OCI-LY1 (cell line): ENCODE measurements around the gene RGS7.

Source experiments
- H2AFZ ChIP-seq: fragments of 200-600 bp; sonication (generic), shearing (Covaris generic); 2 replicates; pipeline ENCODE4 v1.6.0; 2014; ENCODE audit warnings: antibody characterized with exemption, mild to moderate bottlenecking, low read length
- H3F3A ChIP-seq: fragments of 200-600 bp; sonication (generic), shearing (Covaris generic); 2 replicates; pipeline ENCODE4 v1.6.0; 2014; ENCODE audit warnings: mild to moderate bottlenecking, antibody characterized with exemption, low read length, moderate library complexity; ENCODE audit not compliant: insufficient read depth
- H3K27ac ChIP-seq: fragments of 200-600 bp; sonication (generic); 2 replicates; pipeline ENCODE4 v1.5.1; 2014; ENCODE audit warnings: low read length, mixed run types, mild to moderate bottlenecking, low read depth; ENCODE audit not compliant: poor library complexity, severe bottlenecking
- H3K27me3 ChIP-seq: fragments of 200-600 bp; sonication (generic); 2 replicates; pipeline ENCODE4 v1.6.0; 2014; ENCODE audit warnings: antibody characterized with exemption, mild to moderate bottlenecking, low read length, moderate library complexity; ENCODE audit not compliant: insufficient read depth
- H3K36me3 ChIP-seq: fragments of 200-600 bp; sonication (generic); 2 replicates; pipeline ENCODE4 v1.6.1; 2014; ENCODE audit warnings: mild to moderate bottlenecking, antibody characterized with exemption, low read length, moderate library complexity, mixed read lengths; ENCODE audit not compliant: insufficient read depth
- H3K4me1 ChIP-seq: fragments of 200-600 bp; sonication (generic); 2 replicates; pipeline ENCODE4 v1.5.1; 2014; ENCODE audit warnings: mild to moderate bottlenecking, low read length, moderate library complexity; ENCODE audit not compliant: insufficient read depth, severe bottlenecking
- H3K4me2 ChIP-seq: fragments of 200-600 bp; sonication (generic), shearing (Covaris generic); 2 replicates; pipeline ENCODE4 v1.6.1; 2014; ENCODE audit warnings: low read length
- H3K4me3 ChIP-seq: fragments of 200-600 bp; sonication (generic); 2 replicates; pipeline ENCODE4 v1.5.1; 2014; ENCODE audit warnings: low read length, low read depth, mild to moderate bottlenecking, mixed read lengths; ENCODE audit not compliant: poor library complexity, severe bottlenecking
- H3K79me2 ChIP-seq: fragments of 200-600 bp; shearing (Covaris generic); 2 replicates; pipeline ENCODE4 v1.6.1; 2016; ENCODE audit warnings: mixed run types, low read length, mixed read lengths; ENCODE audit not compliant: insufficient read depth
- H3K9ac ChIP-seq: fragments of 200-600 bp; sonication (generic), shearing (Covaris generic); 2 replicates; pipeline ENCODE4 v1.6.1; 2014; ENCODE audit warnings: mild to moderate bottlenecking, low read length, mixed read lengths
- H3K9me2 ChIP-seq: fragments of 200-600 bp; sonication (generic), shearing (Covaris generic); 2 replicates; pipeline ENCODE4 v1.6.1; 2014; ENCODE audit warnings: low read depth, mild to moderate bottlenecking, low read length, mixed read lengths
- H3K9me3 ChIP-seq: fragments of 200-600 bp; shearing (Covaris generic); 2 replicates; pipeline ENCODE4 v1.6.1; 2014; ENCODE audit warnings: low read length, mixed read lengths
- H4K20me1 ChIP-seq: fragments of 200-600 bp; sonication (generic), shearing (Covaris generic); 2 replicates; pipeline ENCODE4 v1.6.0; 2016; ENCODE audit warnings: mild to moderate bottlenecking, low read length; ENCODE audit not compliant: insufficient read depth
- EZH2 ChIP-seq: fragments of 200-600 bp; sonication (generic), shearing (Covaris generic); IDR thresholded peaks from 2 replicates; pipeline ENCODE4 v1.8.0; 2017; ENCODE audit warnings: borderline replicate concordance, mixed run types, mild to moderate bottlenecking, antibody characterized with exemption, low read length, moderate library complexity, mixed read lengths
- TF ChIP-seq, protein P1 (sequence below): fragments of 200-600 bp; sonication (generic), shearing (Covaris generic); IDR thresholded peaks from 2 replicates; pipeline ENCODE4 v1.5.1; 2017; ENCODE audit warnings: mild to moderate bottlenecking, antibody characterized with exemption, low read length, moderate library complexity, mixed read lengths

Gene RGS7

GRCh38 chr1:240970253-240970652 lies 386.8 kb downstream of the RGS7 start:
- no peak overlapping the region for H3K27ac ChIP-seq
- no peaks in the 10 kb centered on the region for H3K36me3 ChIP-seq
- H3K79me2 ChIP-seq: no peaks in the 10 kb centered on the region
- H3K4me2 ChIP-seq: no peak overlapping the region
- H2AFZ ChIP-seq: no peak overlapping the region
- no peaks in the 10 kb centered on the region for H3K27me3 ChIP-seq
- no peaks in the 10 kb centered on the region for H3K4me1 ChIP-seq
- H3K9ac ChIP-seq: no peak overlapping the region
- H4K20me1 ChIP-seq: no peaks in the 10 kb centered on the region
- no peak for TF ChIP-seq EZH2
- no peaks in the 10 kb centered on the region for H3F3A ChIP-seq
- H3K9me2 ChIP-seq: no peaks in the 10 kb centered on the region
- no peak overlapping the region for H3K4me3 ChIP-seq
- H3K9me3 ChIP-seq: no peaks in the 10 kb centered on the region

DNA sequence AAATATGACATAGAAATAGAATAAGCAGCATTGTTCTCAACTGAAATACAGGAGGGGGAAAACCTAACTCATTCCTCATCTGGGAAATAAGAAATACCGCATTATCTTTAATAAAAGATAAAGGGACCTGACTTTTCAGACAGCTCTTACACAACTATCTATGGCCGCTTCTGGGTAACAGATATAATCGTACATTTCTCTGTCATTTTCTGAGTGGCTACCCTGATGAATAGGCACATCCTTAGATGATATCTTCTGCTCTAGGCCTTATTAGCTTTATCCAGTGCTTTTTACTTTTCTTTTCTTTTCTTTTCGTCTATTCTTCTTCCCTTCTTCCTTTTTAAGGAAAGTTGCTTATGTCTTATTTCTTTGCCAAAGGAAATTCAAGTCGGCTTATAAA lies 388.1 kb downstream of the RGS7 start:
- no peaks in the 10 kb centered on the region for H3K36me3 ChIP-seq
- H3F3A ChIP-seq: no peaks in the 10 kb centered on the region
- no peak overlapping the region for H2AFZ ChIP-seq
- no peaks in the 10 kb centered on the region for H3K9me2 ChIP-seq
- no peaks in the 10 kb centered on the region for H3K9me3 ChIP-seq
- H3K4me3 ChIP-seq: no peak overlapping the region
- H3K27me3 ChIP-seq: no peaks in the 10 kb centered on the region
- no peaks in the 10 kb centered on the region for H4K20me1 ChIP-seq
- no peak overlapping the region for H3K9ac ChIP-seq
- H3K4me2 ChIP-seq: no peak overlapping the region
- H3K27ac ChIP-seq: no peak overlapping the region
- H3K79me2 ChIP-seq: no peaks in the 10 kb centered on the region
- no peak for TF ChIP-seq EZH2
- TF ChIP-seq, protein P1, sequence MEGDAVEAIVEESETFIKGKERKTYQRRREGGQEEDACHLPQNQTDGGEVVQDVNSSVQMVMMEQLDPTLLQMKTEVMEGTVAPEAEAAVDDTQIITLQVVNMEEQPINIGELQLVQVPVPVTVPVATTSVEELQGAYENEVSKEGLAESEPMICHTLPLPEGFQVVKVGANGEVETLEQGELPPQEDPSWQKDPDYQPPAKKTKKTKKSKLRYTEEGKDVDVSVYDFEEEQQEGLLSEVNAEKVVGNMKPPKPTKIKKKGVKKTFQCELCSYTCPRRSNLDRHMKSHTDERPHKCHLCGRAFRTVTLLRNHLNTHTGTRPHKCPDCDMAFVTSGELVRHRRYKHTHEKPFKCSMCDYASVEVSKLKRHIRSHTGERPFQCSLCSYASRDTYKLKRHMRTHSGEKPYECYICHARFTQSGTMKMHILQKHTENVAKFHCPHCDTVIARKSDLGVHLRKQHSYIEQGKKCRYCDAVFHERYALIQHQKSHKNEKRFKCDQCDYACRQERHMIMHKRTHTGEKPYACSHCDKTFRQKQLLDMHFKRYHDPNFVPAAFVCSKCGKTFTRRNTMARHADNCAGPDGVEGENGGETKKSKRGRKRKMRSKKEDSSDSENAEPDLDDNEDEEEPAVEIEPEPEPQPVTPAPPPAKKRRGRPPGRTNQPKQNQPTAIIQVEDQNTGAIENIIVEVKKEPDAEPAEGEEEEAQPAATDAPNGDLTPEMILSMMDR: no peak
- no peaks in the 10 kb centered on the region for H3K4me1 ChIP-seq

DNA sequence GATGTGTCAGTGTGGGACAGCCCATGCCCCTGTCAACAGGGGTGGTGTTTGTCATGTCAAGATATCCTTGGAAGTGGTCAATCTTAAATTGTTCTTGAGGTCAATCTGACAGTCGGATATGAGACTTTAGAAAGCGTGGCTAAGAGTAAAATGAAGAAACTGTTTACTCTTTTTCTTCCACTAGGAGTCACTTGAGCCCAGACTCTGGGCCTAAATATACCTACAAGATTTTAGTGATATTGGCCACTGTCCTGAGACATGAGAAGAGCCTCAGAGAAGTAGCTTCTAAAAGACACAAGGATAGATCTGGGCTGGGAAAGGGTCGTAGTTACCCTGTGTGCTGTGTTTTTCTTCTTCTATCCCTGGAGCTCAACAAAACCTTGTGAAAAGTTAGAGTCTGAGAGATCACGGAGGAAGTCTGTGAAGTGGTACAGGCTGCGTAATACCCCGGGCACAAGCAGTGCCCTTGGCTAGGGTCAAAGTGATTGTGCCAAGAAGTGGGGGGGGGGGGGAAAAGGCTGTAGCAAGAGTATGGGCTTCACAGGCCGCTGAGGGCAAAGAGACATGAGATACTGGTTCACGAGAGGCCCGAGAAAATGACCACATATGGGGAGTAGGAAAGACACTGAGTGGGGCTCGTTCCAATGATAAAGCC lies 389.8 kb downstream of the RGS7 start:
- no peak overlapping the region for H3K27ac ChIP-seq
- no peaks in the 10 kb centered on the region for H3K9me2 ChIP-seq
- H4K20me1 ChIP-seq: no peaks in the 10 kb centered on the region
- no peaks in the 10 kb centered on the region for H3F3A ChIP-seq
- no peak overlapping the region for H3K4me3 ChIP-seq
- no peaks in the 10 kb centered on the region for H3K27me3 ChIP-seq
- H3K9ac ChIP-seq: no peak overlapping the region
- H3K36me3 ChIP-seq: no peaks in the 10 kb centered on the region
- TF ChIP-seq, protein P1: peak; percentile 36; the same call in 1 of the 2 replicates
- TF ChIP-seq EZH2: no peak
- no peak overlapping the region for H3K4me2 ChIP-seq
- no peaks in the 10 kb centered on the region for H3K4me1 ChIP-seq
- H2AFZ ChIP-seq: no peak overlapping the region
- H3K79me2 ChIP-seq: no peaks in the 10 kb centered on the region
- no peaks in the 10 kb centered on the region for H3K9me3 ChIP-seq

GRCh38 chr1:240965581-240966091 lies 391.4 kb downstream of the RGS7 start:
- H3K27me3 ChIP-seq: no peaks in the 10 kb centered on the region
- no peaks in the 10 kb centered on the region for H3K36me3 ChIP-seq
- no peaks in the 10 kb centered on the region for H3K9me2 ChIP-seq
- H3K4me2 ChIP-seq: no peak overlapping the region
- no peaks in the 10 kb centered on the region for H3K4me1 ChIP-seq
- no peaks in the 10 kb centered on the region for H4K20me1 ChIP-seq
- TF ChIP-seq, protein P1: no peak
- no peak for TF ChIP-seq EZH2
- no peaks in the 10 kb centered on the region for H3F3A ChIP-seq
- H3K9ac ChIP-seq: no peak overlapping the region
- no peak overlapping the region for H3K27ac ChIP-seq
- no peaks in the 10 kb centered on the region for H3K9me3 ChIP-seq
- H3K4me3 ChIP-seq: no peak overlapping the region
- H3K79me2 ChIP-seq: no peaks in the 10 kb centered on the region
- H2AFZ ChIP-seq: no peak overlapping the region
